Measurements from ENCODE around the gene CLDN9.
A peak's percentile ranks its signal among the peaks of the same experiment; 100 is the strongest.
"Not testable (repeated sequence)": the region's sequence is repeated elsewhere in the genome, so short reads cannot be mapped to it uniquely, and the experiment has no call there.

Gene CLDN9

GRCh38 chr16:3051009-3051408 lies 38.3 kb downstream of the CLDN9 start:
- H3K4me3 ChIP-seq (ENCODE audit: extremely low read depth, insufficient read depth, low read length, poor library complexity, severe bottlenecking), result no peak overlapping the region
- no peak overlapping the region for H3K27ac ChIP-seq (ENCODE audit: low read depth, low read length, severe bottlenecking)
- no peaks in the 10 kb centered on the region for H3K4me1 ChIP-seq (ENCODE audit: control insufficient read depth, insufficient read depth, low read length, poor library complexity, severe bottlenecking)
- 63 to 84% methylated on average over 2 to 3 of the region's 4 CpGs for WGBS, 2 experiments (ENCODE audit: insufficient coverage in 2 of 2)
- H3K9me3 ChIP-seq (ENCODE audit: control insufficient read depth, low read length), result no peaks in the 10 kb centered on the region
- no peaks in the 10 kb centered on the region for H3K36me3 ChIP-seq (ENCODE audit: control insufficient read depth, insufficient read depth, low read length)

DNA sequence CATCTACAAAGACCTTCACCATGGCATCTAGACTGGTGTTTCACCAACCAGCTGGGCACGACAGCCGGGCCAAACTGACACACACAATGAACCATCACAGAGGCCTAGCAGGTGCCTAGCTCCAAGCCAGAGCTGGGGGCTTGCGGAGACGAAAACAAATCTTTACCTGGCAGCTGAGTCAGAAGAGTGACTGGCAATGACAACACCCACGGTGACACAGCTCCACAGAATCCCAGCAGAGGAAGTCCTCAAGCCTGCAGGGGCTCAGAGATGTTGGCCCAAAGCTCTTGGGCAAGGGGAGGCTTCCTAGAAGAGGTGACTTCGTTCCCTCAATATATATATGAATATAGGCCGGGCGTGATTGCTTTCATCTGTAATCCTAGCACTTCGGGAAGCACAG lies 38.8 kb downstream of the CLDN9 start:
- Histone ChIP-seq H3K4me3 (ENCODE audit: extremely low read depth, insufficient read depth, low read length, poor library complexity, severe bottlenecking) (no peak overlapping the region), H3K4me1 (ENCODE audit: control insufficient read depth, insufficient read depth, low read length, poor library complexity, severe bottlenecking) (no peaks in the 10 kb centered on the region), H3K27ac (ENCODE audit: low read depth, low read length, severe bottlenecking) (no peak overlapping the region), H3K9me3 (ENCODE audit: control insufficient read depth, low read length) (no peaks in the 10 kb centered on the region), H3K36me3 (ENCODE audit: control insufficient read depth, insufficient read depth, low read length) (no peaks in the 10 kb centered on the region)
- WGBS, 2 experiments (ENCODE audit: insufficient coverage in 2 of 2), result 79 to 81% methylated on average over 5 to 6 of the region's 9 CpGs

- not testable (repeated sequence) for H3K27ac ChIP-seq (ENCODE audit: low read depth, low read length, severe bottlenecking); H3K4me1 ChIP-seq (ENCODE audit: control insufficient read depth, insufficient read depth, low read length, poor library complexity, severe bottlenecking); H3K9me3 ChIP-seq (ENCODE audit: control insufficient read depth, low read length); H3K4me3 ChIP-seq (ENCODE audit: extremely low read depth, insufficient read depth, low read length, poor library complexity, severe bottlenecking); H3K36me3 ChIP-seq (ENCODE audit: control insufficient read depth, insufficient read depth, low read length)
- WGBS, 2 experiments (ENCODE audit: insufficient coverage in 2 of 2), result 100% methylated on average over 1 of the region's 12 CpGs; no CpG with 5 or more reads in 1 of the 2 experiments
These were observed 40.0 kb downstream of the CLDN9 start for GRCh38 chr16:3052571-3053329.

- not testable (repeated sequence) for H3K36me3 ChIP-seq (ENCODE audit: control insufficient read depth, insufficient read depth, low read length); H3K4me1 ChIP-seq (ENCODE audit: control insufficient read depth, insufficient read depth, low read length, poor library complexity, severe bottlenecking); H3K9me3 ChIP-seq (ENCODE audit: control insufficient read depth, low read length); H3K27ac ChIP-seq (ENCODE audit: low read depth, low read length, severe bottlenecking); H3K4me3 ChIP-seq (ENCODE audit: extremely low read depth, insufficient read depth, low read length, poor library complexity, severe bottlenecking)
- WGBS, 2 experiments (ENCODE audit: insufficient coverage in 2 of 2), result 86 to 100% methylated on average over 1 to 6 of the region's 13 CpGs
These were observed 40.6 kb downstream of the CLDN9 start for GRCh38 chr16:3053330-3053710.

DNA sequence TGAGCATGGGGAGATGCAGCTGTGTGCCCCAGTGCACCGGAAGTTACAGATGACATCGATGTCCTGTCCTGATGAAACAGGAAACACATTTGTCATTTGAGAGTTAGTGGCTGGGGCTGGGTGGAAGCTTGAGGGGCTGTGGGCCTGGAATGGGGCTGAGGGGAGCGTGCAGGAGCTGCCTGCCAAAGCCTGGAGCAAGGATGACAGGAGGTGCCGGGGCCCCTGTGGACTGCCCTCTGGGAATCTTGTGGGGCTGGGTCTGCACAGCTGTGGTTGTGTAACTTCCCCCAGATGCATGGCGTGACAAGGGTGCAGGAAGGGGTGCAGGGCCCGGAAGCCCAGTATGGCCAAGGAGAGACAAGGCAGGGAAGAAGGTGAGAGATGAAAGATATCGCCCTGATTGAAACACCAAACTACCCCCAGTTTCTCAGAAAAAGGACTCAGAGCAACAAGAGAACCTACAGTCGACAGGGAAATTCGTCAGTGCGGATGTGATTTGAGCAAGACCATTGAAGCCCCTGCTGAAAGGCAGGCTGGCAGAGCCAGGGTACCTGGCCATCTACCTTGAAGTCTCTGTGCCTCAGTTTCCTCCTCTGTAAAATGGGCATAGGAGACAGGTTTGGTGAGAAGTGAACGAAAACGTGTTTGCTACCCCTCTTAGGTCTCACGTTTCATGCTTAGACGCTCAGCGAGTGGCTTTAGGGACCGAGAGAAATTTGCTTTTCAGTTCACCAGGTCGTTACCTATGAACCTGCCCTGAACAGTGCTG lies 42.4 kb downstream of the CLDN9 start:
- Histone ChIP-seq H3K36me3 (ENCODE audit: control insufficient read depth, insufficient read depth, low read length) (no peaks in the 10 kb centered on the region), H3K4me1 (ENCODE audit: control insufficient read depth, insufficient read depth, low read length, poor library complexity, severe bottlenecking) (peaks cover 10% of the 10 kb centered on the region), H3K9me3 (ENCODE audit: control insufficient read depth, low read length) (no peaks in the 10 kb centered on the region), H3K4me3 (ENCODE audit: extremely low read depth, insufficient read depth, low read length, poor library complexity, severe bottlenecking) (no peak overlapping the region), H3K27ac (ENCODE audit: low read depth, low read length, severe bottlenecking) (no peak overlapping the region)
- WGBS, 2 experiments (ENCODE audit: insufficient coverage in 2 of 2), result 84 to 85% methylated on average over 14 to 15 of the region's 17 CpGs

GRCh38 chr16:3055734-3056115 lies 43.0 kb downstream of the CLDN9 start:
- not testable (repeated sequence) for H3K36me3 ChIP-seq (ENCODE audit: control insufficient read depth, insufficient read depth, low read length); H3K27ac ChIP-seq (ENCODE audit: low read depth, low read length, severe bottlenecking); H3K9me3 ChIP-seq (ENCODE audit: control insufficient read depth, low read length); H3K4me3 ChIP-seq (ENCODE audit: extremely low read depth, insufficient read depth, low read length, poor library complexity, severe bottlenecking)
- peaks cover 15% of the 10 kb centered on the region for H3K4me1 ChIP-seq (ENCODE audit: control insufficient read depth, insufficient read depth, low read length, poor library complexity, severe bottlenecking)
- WGBS, 2 experiments (ENCODE audit: insufficient coverage in 2 of 2), result 56 to 71% methylated on average over 6 to 9 of the region's 9 CpGs

DNA sequence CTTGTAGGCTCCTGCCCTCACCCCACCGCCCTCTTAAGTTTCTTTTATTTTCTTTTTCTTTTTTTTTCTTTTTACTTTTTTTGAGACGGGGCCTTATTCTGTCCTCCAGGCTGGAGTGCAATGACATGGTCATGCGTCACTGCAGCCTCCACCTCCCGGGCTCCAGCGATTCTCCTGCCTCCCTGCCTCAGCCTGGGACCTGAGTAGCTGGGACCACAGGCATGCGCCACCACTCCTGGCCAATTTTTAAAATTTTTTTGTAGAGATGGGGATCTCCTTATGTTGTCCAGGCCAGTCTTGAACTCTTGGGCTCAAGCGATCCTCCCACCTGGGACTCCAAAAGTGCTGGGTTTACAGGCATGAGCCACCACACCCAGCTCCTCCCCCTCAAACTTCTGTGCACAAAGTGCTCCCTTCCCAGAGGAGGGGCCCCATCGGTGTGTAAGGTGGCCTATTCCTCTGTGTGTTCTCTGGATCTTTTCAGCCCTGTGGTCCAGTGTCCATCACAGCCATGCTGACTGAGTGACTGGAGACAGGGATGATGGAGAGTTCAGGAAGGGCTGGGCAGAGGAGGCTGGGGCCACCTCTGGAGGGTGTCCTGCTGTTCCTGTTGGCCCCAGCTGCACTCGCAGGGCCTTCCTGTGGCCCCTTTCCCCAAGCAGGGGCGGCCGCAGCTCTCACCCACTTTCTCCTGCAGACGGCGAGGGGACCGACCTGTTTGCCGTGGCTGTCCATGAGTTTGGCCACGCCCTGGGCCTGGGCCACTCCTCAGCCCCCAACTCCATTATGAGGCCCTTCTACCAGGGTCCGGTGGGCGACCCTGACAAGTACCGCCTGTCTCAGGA lies 43.8 kb downstream of the CLDN9 start:
- Histone ChIP-seq H3K27ac (ENCODE audit: low read depth, low read length, severe bottlenecking) (no peak overlapping the region), H3K4me1 (ENCODE audit: control insufficient read depth, insufficient read depth, low read length, poor library complexity, severe bottlenecking) (peaks cover 15% of the 10 kb centered on the region), H3K9me3 (ENCODE audit: control insufficient read depth, low read length) (no peaks in the 10 kb centered on the region), H3K36me3 (ENCODE audit: control insufficient read depth, insufficient read depth, low read length) (no peaks in the 10 kb centered on the region), H3K4me3 (ENCODE audit: extremely low read depth, insufficient read depth, low read length, poor library complexity, severe bottlenecking) (no peak overlapping the region)
- WGBS, 2 experiments (ENCODE audit: insufficient coverage in 2 of 2), result 93 to 95% methylated on average over 12 to 16 of the region's 19 CpGs

DNA sequence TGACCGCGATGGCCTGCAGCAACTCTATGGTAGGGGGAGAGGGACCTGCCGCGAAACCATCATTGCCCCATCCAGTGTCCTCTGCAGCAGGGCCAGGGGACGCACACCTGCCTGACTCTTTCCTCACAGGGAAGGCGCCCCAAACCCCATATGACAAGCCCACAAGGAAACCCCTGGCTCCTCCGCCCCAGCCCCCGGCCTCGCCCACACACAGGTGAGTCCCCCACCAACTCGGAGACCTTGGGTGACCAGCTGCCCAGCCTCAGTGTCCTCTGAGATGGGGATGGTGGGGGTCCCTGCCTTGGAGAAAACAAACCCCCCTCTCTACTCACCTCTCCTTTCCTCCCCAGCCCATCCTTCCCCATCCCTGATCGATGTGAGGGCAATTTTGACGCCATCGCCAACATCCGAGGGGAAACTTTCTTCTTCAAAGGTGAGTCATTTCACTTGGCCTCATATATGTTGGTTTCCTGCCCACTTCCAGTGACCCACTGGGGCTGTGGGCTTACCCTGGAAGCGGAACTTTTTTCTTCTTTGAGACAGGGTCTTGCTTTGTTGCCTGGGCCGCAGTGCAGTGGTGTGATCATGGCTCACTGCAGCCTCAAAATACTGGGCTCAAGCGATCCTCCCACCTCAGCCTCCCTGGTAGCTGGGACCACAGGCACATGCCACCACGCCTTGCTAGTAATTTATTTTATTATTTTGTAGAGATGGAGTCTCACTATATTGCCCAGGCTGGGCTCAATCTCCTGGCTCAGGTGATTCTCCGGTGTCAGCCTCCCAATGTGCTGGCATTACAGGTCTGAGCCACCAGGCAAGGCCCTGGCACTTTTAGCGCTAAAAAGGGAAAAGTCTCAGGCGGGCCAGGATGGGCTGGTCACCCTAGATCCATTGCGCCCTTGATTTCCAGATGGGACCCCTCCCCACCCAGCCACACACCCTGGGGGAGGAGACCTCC lies 44.7 kb downstream of the CLDN9 start:
- 86 to 92% methylated on average over 13 of the region's 22 CpGs for WGBS, 2 experiments (ENCODE audit: insufficient coverage in 2 of 2)

DNA sequence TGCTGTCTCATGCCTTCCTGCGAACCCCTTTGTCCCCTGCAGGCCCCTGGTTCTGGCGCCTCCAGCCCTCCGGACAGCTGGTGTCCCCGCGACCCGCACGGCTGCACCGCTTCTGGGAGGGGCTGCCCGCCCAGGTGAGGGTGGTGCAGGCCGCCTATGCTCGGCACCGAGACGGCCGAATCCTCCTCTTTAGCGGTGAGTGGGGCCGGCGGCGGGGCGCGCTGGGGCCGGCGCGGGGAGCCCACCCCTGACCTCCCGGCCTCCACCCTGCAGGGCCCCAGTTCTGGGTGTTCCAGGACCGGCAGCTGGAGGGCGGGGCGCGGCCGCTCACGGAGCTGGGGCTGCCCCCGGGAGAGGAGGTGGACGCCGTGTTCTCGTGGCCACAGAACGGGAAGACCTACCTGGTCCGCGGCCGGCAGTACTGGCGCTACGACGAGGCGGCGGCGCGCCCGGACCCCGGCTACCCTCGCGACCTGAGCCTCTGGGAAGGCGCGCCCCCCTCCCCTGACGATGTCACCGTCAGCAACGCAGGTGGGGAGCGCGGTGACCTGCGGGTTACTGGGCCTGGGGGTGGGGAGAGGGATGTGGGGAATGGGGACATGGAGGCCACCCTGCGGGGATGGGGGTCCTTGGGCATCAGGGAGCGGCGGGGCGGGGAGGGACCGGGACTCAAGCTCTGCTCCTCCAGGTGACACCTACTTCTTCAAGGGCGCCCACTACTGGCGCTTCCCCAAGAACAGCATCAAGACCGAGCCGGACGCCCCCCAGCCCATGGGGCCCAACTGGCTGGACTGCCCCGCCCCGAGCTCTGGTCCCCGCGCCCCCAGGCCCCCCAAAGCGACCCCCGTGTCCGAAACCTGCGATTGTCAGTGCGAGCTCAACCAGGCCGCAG lies 45.7 kb downstream of the CLDN9 start:
- Histone ChIP-seq H3K27ac (ENCODE audit: low read depth, low read length, severe bottlenecking) (no peak overlapping the region), H3K36me3 (ENCODE audit: control insufficient read depth, insufficient read depth, low read length) (no peaks in the 10 kb centered on the region), H3K4me1 (ENCODE audit: control insufficient read depth, insufficient read depth, low read length, poor library complexity, severe bottlenecking) (peaks cover 15% of the 10 kb centered on the region), H3K4me3 (ENCODE audit: extremely low read depth, insufficient read depth, low read length, poor library complexity, severe bottlenecking) (peak overlapping the region; percentile 69), H3K9me3 (ENCODE audit: control insufficient read depth, low read length) (no peaks in the 10 kb centered on the region)
- WGBS, 2 experiments (ENCODE audit: insufficient coverage in 2 of 2), result 17 to 18% methylated on average over 45 to 49 of the region's 77 CpGs

More for the DNA sequence above, 44.7 kb downstream of the CLDN9 start:
- Histone ChIP-seq H3K4me1 (ENCODE audit: control insufficient read depth, insufficient read depth, low read length, poor library complexity, severe bottlenecking) (peaks cover 15% of the 10 kb centered on the region), H3K27ac (ENCODE audit: low read depth, low read length, severe bottlenecking) (no peak overlapping the region), H3K4me3 (ENCODE audit: extremely low read depth, insufficient read depth, low read length, poor library complexity, severe bottlenecking) (peak overlapping the region; percentile 69), H3K36me3 (ENCODE audit: control insufficient read depth, insufficient read depth, low read length) (no peaks in the 10 kb centered on the region), H3K9me3 (ENCODE audit: control insufficient read depth, low read length) (no peaks in the 10 kb centered on the region)

Measured in mesodermal cell (in vitro differentiated cells).